Activated naive CD8-positive, alpha-beta T cell treated with anti-CD3 and anti-CD28 coated beads for 36 hours (primary cell): ENCODE results near the gene PPP1R1A. TPM values are rescaled to one million over a fixed set of nuclear protein-coding genes. Genes with fewer than 3 reads are reported as not detected.
A peak's percentile ranks its signal among the peaks of the same experiment; 100 is the strongest.

ENCODE experiments used
- DNase-seq: peaks from one replicate; pipeline ENCODE4 v3.0.0; 2021
- H3K27ac Mint-ChIP-seq: one replicate; pipeline ENCODE4 v1.8.0; 2022; ENCODE audit warnings: mild to moderate bottlenecking, moderate library complexity, mixed read lengths
- H3K27me3 Mint-ChIP-seq: one replicate; pipeline ENCODE4 v1.8.0; 2022; ENCODE audit warnings: mild to moderate bottlenecking, mixed read lengths
- H3K36me3 Mint-ChIP-seq: one replicate; pipeline ENCODE4 v1.8.0; 2021; ENCODE audit warnings: mild to moderate bottlenecking, mixed read lengths
- H3K4me1 Mint-ChIP-seq: one replicate; pipeline ENCODE4 v1.8.0; 2021; ENCODE audit warnings: mixed read lengths
- H3K4me3 Mint-ChIP-seq: one replicate; pipeline ENCODE4 v1.8.0; 2022; ENCODE audit warnings: mild to moderate bottlenecking, moderate library complexity, mixed read lengths
- H3K9me3 Mint-ChIP-seq: one replicate; pipeline ENCODE4 v1.8.0; 2022; ENCODE audit warnings: mixed read lengths
- total RNA-seq, 2 experiments: library from RNA; stranded (reverse); gene quantifications; one replicate each; pipeline ENCODE4 v1.2.3, GENCODE V29; 2021

The PPP1R1A gene
- total RNA-seq, 2 experiments from 2014 or later, result not detected

GRCh38 chr12:54590978-54591591 lies 2.6 kb upstream of the PPP1R1A start:
- no peak for DNase-seq
- Mint-ChIP-seq H3K27ac (no peak overlapping the region), H3K36me3 (no peaks in the 10 kb centered on the region), H3K27me3 (peaks cover 46% of the 10 kb centered on the region), H3K4me1 (peaks cover 4% of the 10 kb centered on the region), H3K4me3 (no peak overlapping the region), H3K9me3 (no peaks in the 10 kb centered on the region)

GRCh38 chr12:54589964-54590363 lies 1.5 kb upstream of the PPP1R1A start:
- no peaks in the 10 kb centered on the region for H3K9me3 Mint-ChIP-seq
- no peak overlapping the region for H3K27ac Mint-ChIP-seq
- DNase-seq, result no peak
- peaks cover 56% of the 10 kb centered on the region for H3K27me3 Mint-ChIP-seq
- peaks cover 4% of the 10 kb centered on the region for H3K4me1 Mint-ChIP-seq
- H3K4me3 Mint-ChIP-seq, result no peak overlapping the region
- no peaks in the 10 kb centered on the region for H3K36me3 Mint-ChIP-seq

GRCh38 chr12:54588890-54589267 lies 420 bp upstream of the PPP1R1A start:
- Mint-ChIP-seq H3K36me3 (no peaks in the 10 kb centered on the region), H3K27me3 (peaks cover 60% of the 10 kb centered on the region), H3K4me1 (peaks cover 4% of the 10 kb centered on the region), H3K9me3 (no peaks in the 10 kb centered on the region), H3K4me3 (peak overlapping the region; percentile 47), H3K27ac (no peak overlapping the region)
- DNase-seq, result no peak

GRCh38 chr12:54587315-54587873 lies 1.1 kb downstream of the PPP1R1A start:
- DNase-seq, result no peak
- Mint-ChIP-seq H3K4me3 (no peak overlapping the region), H3K4me1 (peaks cover 2% of the 10 kb centered on the region), H3K9me3 (no peaks in the 10 kb centered on the region), H3K27ac (no peak overlapping the region), H3K27me3 (peaks cover 60% of the 10 kb centered on the region), H3K36me3 (no peaks in the 10 kb centered on the region)

- H3K9me3 Mint-ChIP-seq, result no peaks in the 10 kb centered on the region
- H3K27ac Mint-ChIP-seq, result no peak overlapping the region
- H3K4me1 Mint-ChIP-seq, result peaks cover 2% of the 10 kb centered on the region
- H3K4me3 Mint-ChIP-seq, result no peak overlapping the region
- no peaks in the 10 kb centered on the region for H3K36me3 Mint-ChIP-seq
- peaks cover 60% of the 10 kb centered on the region for H3K27me3 Mint-ChIP-seq
- DNase-seq, result no peak
Measured at GRCh38 chr12:54586620-54587019, 1.8 kb downstream of the PPP1R1A start.

GRCh38 chr12:54585243-54585642 lies 3.2 kb downstream of the PPP1R1A start:
- H3K36me3 Mint-ChIP-seq, result no peaks in the 10 kb centered on the region
- peaks cover 48% of the 10 kb centered on the region for H3K27me3 Mint-ChIP-seq
- H3K4me3 Mint-ChIP-seq, result no peak overlapping the region
- no peaks in the 10 kb centered on the region for H3K9me3 Mint-ChIP-seq
- no peak for DNase-seq
- no peak overlapping the region for H3K27ac Mint-ChIP-seq
- H3K4me1 Mint-ChIP-seq, result peaks cover 2% of the 10 kb centered on the region

GRCh38 chr12:54584128-54584527 lies 4.3 kb downstream of the PPP1R1A start:
- DNase-seq, result no peak
- no peak overlapping the region for H3K27ac Mint-ChIP-seq
- H3K4me3 Mint-ChIP-seq, result no peak overlapping the region
- no peaks in the 10 kb centered on the region for H3K36me3 Mint-ChIP-seq
- no peaks in the 10 kb centered on the region for H3K9me3 Mint-ChIP-seq
- H3K27me3 Mint-ChIP-seq, result peaks cover 37% of the 10 kb centered on the region
- peaks cover 4% of the 10 kb centered on the region for H3K4me1 Mint-ChIP-seq

- H3K4me3 Mint-ChIP-seq, result no peak overlapping the region
- no peaks in the 10 kb centered on the region for H3K36me3 Mint-ChIP-seq
- H3K9me3 Mint-ChIP-seq, result no peaks in the 10 kb centered on the region
- H3K4me1 Mint-ChIP-seq, result peaks cover 2% of the 10 kb centered on the region
- H3K27ac Mint-ChIP-seq, result no peak overlapping the region
- H3K27me3 Mint-ChIP-seq, result peaks cover 33% of the 10 kb centered on the region
- no peak for DNase-seq
Measured at GRCh38 chr12:54583726-54584125, 4.7 kb downstream of the PPP1R1A start.

- DNase-seq, result no peak
Measured at GRCh38 chr12:54581412-54581811, 7.0 kb downstream of the PPP1R1A start.

GRCh38 chr12:54579696-54580333 lies 8.6 kb downstream of the PPP1R1A start:
- DNase-seq, result peak; percentile 77
- H3K27ac Mint-ChIP-seq, result peak overlapping the region; percentile 11
- H3K9me3 Mint-ChIP-seq, result no peaks in the 10 kb centered on the region
- H3K4me1 Mint-ChIP-seq, result peaks cover 2% of the 10 kb centered on the region
- H3K36me3 Mint-ChIP-seq, result no peaks in the 10 kb centered on the region
- H3K4me3 Mint-ChIP-seq, result no peak overlapping the region
- peaks cover 4% of the 10 kb centered on the region for H3K27me3 Mint-ChIP-seq

More at GRCh38 chr12:54581412-54581811, 7.0 kb downstream of the PPP1R1A start:
- H3K4me3 Mint-ChIP-seq, result no peak overlapping the region
- no peaks in the 10 kb centered on the region for H3K36me3 Mint-ChIP-seq
- no peak overlapping the region for H3K27ac Mint-ChIP-seq
- peaks cover 2% of the 10 kb centered on the region for H3K4me1 Mint-ChIP-seq
- H3K27me3 Mint-ChIP-seq, result peaks cover 14% of the 10 kb centered on the region
- H3K9me3 Mint-ChIP-seq, result no peaks in the 10 kb centered on the region

GRCh38 chr12:54579258-54579657 lies 9.2 kb downstream of the PPP1R1A start:
- Mint-ChIP-seq H3K9me3 (no peaks in the 10 kb centered on the region), H3K27me3 (no peaks in the 10 kb centered on the region), H3K36me3 (no peaks in the 10 kb centered on the region), H3K27ac (no peak overlapping the region), H3K4me1 (peaks cover 2% of the 10 kb centered on the region), H3K4me3 (no peak overlapping the region)
- no peak for DNase-seq

- Mint-ChIP-seq H3K27ac (no peak overlapping the region), H3K4me1 (peaks cover 2% of the 10 kb centered on the region), H3K36me3 (no peaks in the 10 kb centered on the region), H3K4me3 (no peak overlapping the region), H3K9me3 (no peaks in the 10 kb centered on the region), H3K27me3 (no peaks in the 10 kb centered on the region)
- DNase-seq, result no peak
Measured at GRCh38 chr12:54578778-54579177, 9.7 kb downstream of the PPP1R1A start.

GRCh38 chr12:54572881-54573280 lies 15.6 kb downstream of the PPP1R1A start:
- Mint-ChIP-seq H3K4me1 (no peaks in the 10 kb centered on the region), H3K9me3 (no peaks in the 10 kb centered on the region), H3K27ac (no peak overlapping the region), H3K36me3 (no peaks in the 10 kb centered on the region), H3K27me3 (no peaks in the 10 kb centered on the region), H3K4me3 (no peak overlapping the region)
- no peak for DNase-seq

- DNase-seq, result no peak
- Mint-ChIP-seq H3K4me3 (no peak overlapping the region), H3K36me3 (peaks cover 2% of the 10 kb centered on the region), H3K9me3 (no peaks in the 10 kb centered on the region), H3K27me3 (no peaks in the 10 kb centered on the region), H3K4me1 (no peaks in the 10 kb centered on the region), H3K27ac (no peak overlapping the region)
Measured at GRCh38 chr12:54571193-54572188, 17.0 kb downstream of the PPP1R1A start.

- Mint-ChIP-seq H3K27me3 (no peaks in the 10 kb centered on the region), H3K4me1 (no peaks in the 10 kb centered on the region), H3K36me3 (peaks cover 2% of the 10 kb centered on the region), H3K27ac (no peak overlapping the region), H3K9me3 (no peaks in the 10 kb centered on the region), H3K4me3 (no peak overlapping the region)
- DNase-seq, result no peak
Measured at GRCh38 chr12:54569995-54570528, 18.4 kb downstream of the PPP1R1A start.
